VCaP (cell line): ENCODE measurements around the gene PLCB1.
A peak's percentile ranks its signal among the peaks of the same experiment; 100 is the strongest.

ENCODE experiments used
- H3K27ac ChIP-seq: fragments of 450-650 bp; 2 replicates; pipeline ENCODE4 v1.5.1; 2017
- TF ChIP-seq, protein P1 (sequence below): fragments of 450-650 bp; conservative IDR thresholded peaks from 2 replicates; pipeline ENCODE4 v1.5.1; 2017; ENCODE audit warnings: mild to moderate bottlenecking, moderate library complexity

The PLCB1 gene

GRCh38 chr20:8787090-8787489, 655.0 kb downstream of the PLCB1 start:
- H3K27ac ChIP-seq = no peak overlapping the region
- TF ChIP-seq, protein P1, sequence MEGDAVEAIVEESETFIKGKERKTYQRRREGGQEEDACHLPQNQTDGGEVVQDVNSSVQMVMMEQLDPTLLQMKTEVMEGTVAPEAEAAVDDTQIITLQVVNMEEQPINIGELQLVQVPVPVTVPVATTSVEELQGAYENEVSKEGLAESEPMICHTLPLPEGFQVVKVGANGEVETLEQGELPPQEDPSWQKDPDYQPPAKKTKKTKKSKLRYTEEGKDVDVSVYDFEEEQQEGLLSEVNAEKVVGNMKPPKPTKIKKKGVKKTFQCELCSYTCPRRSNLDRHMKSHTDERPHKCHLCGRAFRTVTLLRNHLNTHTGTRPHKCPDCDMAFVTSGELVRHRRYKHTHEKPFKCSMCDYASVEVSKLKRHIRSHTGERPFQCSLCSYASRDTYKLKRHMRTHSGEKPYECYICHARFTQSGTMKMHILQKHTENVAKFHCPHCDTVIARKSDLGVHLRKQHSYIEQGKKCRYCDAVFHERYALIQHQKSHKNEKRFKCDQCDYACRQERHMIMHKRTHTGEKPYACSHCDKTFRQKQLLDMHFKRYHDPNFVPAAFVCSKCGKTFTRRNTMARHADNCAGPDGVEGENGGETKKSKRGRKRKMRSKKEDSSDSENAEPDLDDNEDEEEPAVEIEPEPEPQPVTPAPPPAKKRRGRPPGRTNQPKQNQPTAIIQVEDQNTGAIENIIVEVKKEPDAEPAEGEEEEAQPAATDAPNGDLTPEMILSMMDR = no peak

DNA sequence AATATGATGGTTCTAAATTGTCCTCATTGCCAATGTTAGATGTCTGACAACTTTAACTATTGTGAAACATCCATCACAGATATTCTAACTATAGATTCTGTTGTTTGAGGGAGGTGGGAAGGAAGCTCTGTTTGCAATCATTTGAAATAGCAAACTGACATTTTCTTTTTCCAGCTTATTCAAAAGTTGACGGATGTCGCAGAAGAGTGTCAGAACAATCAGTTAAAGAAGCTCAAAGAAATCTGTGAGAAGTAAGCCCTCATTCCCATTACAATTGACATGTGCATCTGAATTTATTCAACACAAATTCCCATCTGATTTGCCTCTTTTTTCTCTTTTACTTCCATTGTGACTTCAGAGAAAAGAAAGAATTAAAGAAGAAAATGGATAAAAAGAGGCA, 656.2 kb downstream of the PLCB1 start:
- no peak overlapping the region for H3K27ac ChIP-seq
- TF ChIP-seq, protein P1 = no peak

GRCh38 chr20:8788831-8789230, 656.8 kb downstream of the PLCB1 start:
- no peak overlapping the region for H3K27ac ChIP-seq
- TF ChIP-seq, protein P1 = no peak

GRCh38 chr20:8790442-8791074, 658.5 kb downstream of the PLCB1 start:
- TF ChIP-seq, protein P1 = peak; percentile 99
- peak overlapping the region; percentile 14; the same call in 1 of the 2 replicates for H3K27ac ChIP-seq

DNA sequence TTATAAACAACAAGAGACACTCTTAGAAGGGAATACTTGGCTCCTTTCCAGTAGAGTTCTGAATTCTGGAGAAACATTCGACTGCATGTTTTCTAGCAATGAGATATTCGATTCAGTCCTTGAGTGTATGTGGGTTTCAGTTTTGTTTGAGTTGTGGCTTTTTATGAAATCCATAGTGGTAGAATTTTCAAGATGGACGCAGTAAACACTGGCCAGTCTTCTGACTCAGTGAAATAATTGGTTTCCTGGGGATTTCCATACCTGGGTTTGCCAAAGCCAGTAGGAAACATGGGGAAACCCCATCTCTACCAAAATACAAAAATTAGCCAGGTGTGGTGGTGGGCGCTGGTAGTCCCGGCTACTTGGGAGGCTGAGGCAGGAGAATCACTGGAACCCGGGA, 663.3 kb downstream of the PLCB1 start:
- H3K27ac ChIP-seq = no peak overlapping the region
- TF ChIP-seq, protein P1 = no peak

DNA sequence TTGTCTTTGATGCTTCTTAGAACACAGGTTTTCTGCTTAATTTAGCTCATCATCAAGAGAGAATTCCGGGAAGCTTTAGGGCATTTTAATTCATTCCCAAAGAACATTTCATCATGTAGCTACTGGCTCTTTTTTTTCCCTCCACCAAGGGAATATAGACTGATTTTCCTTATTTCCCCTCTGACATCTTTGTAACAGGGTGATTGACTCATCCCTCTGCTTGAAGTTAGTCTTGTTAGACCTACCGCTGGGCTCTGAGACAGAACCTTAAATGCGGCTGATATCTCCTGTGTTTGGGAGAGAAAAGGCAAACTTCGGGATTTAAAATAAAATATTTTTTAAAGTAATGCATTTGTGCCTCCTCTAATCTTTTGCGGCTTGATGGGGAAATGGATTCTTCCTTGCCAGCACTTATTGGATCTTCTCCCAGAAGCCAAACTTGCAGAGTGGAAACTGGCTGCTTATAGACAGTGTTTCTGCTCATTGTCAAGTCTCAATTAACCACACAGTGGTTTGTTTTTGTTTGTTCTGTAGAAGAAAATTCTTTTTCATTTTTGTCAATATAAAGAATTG, 664.1 kb downstream of the PLCB1 start:
- no peak overlapping the region for H3K27ac ChIP-seq
- TF ChIP-seq, protein P1 = no peak

GRCh38 chr20:8798505-8798904, 666.4 kb downstream of the PLCB1 start:
- no peak overlapping the region for H3K27ac ChIP-seq
- TF ChIP-seq, protein P1 = no peak
